GM21529 (cell line): ENCODE measurements around the gene GRIK2.
"Not testable (repeated sequence)": the region's sequence is repeated elsewhere in the genome, so short reads cannot be mapped to it uniquely, and the experiment has no call there.

Experiments
- ATAC-seq: cut with Tn5 transposase; IDR thresholded peaks from one replicate; pipeline ENCODE4 v1.9.1; 2021; ENCODE audit not compliant: unreplicated experiment

Gene GRIK2

DNA sequence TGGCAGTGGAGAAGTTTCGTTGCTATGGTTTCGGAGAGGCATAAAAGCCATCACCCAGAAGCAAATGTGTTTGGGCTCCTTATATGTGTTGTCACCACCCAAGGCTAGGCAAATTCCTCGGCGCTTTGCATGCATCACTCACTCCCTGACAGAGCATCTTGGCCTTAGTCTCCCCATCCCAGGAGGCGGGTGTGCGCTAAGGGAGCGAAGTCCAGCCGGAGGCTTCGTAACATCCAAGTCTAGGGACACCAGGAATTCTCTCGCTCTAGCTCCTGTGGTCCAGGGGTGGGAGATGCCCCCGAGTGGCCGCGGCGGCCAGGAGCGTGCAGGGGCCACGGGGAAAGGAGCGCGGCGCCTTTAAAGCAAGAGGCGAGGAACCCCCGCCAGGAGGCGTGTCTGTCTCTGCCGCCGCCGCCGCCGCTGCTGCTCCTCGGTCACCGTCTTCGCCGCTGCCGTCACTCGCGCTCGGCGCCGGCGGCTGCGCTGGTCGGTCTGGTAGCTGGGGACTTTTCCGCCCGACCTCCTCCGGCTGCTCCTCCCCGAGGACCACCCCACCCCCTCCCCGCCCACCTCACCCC, at the start of gene GRIK2:
GRIK2 (plus strand) TSS at position 458 of the 578 bp plus-strand sequence.
- no peak for ATAC-seq

DNA sequence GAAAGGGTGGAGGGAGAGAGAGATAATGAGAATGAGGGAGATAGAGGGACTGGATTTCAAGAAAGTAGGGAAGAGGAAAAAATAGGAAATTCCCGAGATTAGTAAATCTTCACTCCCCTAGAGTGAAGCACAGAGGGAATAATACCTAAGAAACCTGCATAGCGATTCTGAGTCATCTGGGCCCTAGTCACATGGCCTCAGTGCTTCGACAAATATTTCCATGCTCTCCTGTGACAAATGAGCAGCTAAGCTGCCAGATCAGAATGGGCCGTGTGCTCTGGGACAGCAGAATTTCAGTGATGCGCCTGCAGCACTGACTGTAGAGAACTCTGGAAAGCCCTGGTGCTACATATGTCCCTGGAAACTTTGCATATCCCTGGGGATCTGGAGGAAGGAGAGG, 48.6 kb upstream of the GRIK2 start:
- ATAC-seq: no peak

DNA sequence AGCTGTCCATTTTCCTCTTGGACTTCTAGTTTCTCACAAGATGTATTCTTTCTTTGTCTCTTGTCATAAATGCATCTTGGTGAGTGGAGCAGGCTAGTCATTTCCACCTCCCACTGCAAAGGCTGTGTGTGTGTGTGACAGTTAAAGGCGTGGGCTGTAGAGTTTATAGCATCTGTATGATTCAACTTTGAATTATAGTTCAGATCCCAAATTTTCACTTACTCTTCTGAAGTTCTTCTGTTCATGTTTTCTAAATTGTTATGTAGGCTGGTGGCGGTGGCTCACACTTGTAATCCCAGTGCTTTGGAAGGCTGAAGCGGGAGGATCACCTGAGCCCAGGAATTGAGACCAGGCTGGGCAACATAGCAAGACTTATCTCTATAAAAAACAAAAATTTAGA, 44.7 kb upstream of the GRIK2 start:
- ATAC-seq: no peak

DNA sequence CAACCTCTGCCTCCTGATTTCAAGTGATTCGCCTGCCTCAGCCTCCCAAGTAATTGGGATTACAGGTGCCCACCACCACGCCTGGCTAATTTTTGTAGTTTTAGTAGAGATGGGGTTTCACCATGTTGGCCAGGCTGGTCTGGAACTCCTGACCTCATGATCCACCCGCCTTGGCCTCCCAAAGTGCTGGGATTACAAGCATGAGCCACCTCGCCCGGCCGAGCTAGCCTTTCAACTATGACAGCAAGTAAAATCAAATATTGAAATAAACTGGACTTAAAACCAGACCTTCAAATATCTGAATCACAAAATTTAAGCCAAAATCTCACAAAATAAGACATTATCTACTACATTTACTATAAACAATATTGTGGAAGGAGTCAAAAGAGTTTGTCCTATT, 42.9 kb upstream of the GRIK2 start:
- ATAC-seq: not testable (repeated sequence)

DNA sequence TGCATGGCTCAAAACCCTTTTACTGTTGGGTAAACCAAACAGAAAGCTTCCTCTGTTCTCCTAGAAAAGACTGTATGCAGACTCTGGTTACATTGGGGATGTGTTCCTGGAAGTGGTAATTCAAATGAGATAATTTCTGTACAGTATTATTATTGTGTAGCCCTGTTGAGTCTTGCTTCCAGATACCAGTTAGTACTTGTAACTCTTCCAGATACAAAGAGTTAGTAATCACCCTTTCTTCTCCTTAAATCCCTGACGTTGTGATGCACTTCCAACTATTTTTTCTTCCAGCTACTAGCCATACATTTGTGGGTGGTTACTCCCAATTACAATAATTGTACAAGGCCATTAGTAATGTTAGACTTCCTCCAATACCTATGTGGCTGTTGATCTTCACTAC, 42.3 kb upstream of the GRIK2 start:
- no peak for ATAC-seq

DNA sequence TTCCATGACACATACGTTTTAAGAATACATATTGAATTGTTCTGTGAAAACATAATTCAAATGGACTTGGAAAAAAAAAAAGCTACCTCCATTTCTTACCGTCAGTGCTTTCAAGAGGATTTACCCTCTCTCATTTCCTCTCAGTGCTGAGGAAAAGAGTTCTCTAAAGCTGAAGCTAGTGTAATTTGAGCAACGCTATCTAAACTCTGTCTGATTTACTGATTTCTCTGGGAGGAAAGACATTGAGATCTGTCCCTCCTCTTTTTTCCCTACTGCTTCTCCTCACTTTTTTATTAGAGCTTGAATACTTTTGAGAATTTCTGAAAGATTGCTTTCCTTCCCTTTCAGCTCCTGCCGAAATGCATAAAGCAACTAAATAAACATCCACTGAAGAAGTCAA, 41.2 kb upstream of the GRIK2 start:
- no peak for ATAC-seq

DNA sequence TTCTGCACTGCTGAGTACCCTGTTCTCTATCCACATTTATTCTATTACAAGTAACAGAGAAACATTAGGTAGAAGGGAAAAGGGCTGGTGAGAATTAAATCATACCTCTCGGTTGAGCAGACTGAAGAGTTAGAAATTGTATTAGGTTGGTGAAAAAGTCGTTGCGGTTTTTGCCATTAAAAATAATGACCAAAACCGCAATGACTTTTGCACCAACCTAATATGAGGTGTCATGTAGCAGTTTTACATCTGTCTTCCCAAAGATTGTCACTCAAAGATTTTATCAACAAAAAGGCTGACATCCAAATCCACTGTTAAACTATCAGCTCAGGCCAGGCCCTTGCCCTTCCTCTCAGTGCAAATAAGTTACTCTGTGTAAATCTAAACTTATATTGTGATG, 28.3 kb upstream of the GRIK2 start:
- ATAC-seq: no peak

DNA sequence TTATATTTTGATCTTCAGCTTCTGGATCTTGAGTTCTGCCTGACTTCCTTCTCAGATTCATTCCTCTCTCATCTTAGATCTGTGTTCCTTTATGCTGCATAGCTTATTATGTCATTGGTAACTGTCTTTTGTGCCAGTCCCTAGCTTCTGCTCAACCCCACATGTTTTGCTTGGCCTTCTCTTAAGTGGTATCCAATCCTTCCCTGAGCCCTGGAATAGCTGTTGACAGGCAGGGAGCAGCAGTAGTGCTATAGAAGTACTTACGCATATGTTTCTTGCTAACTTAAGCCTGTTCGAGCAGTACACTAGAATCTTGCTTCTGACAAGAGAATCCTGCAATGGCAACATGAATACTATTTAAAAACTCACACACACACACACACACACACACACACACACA, 13.6 kb upstream of the GRIK2 start:
- no peak for ATAC-seq

DNA sequence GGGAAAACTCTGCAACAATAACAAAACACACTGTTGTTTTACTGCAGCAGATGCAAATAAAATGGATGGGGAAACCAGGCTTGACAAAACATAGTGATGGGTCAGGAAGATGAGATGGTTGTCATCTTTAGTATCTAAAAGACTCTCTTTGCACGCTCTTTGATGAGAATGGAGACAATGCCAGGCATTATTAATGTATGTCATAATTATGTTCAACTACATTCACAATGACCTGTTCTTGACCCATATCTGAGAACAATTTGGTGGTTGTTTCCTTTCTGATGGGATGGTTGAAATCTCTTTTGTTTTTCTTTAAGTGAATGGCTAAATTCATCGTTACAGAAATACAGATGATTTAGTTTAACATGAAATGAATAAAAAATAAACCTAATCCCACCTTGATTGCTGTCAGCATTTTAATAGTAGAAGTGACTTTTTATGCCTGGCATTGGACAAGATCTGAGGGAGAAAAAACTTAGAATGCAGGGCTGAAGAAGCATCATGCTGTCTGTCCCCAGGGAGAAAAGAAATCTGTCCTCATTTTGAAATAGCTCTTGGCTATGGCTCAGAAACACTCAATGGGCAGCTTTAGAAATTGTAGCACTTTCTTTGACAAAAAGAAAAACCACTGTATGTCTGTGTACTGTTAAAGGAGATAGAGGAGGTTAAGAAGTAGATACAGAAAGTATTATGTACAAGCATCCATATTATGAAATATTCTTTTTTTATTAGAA, 12.4 kb upstream of the GRIK2 start:
- no peak for ATAC-seq

DNA sequence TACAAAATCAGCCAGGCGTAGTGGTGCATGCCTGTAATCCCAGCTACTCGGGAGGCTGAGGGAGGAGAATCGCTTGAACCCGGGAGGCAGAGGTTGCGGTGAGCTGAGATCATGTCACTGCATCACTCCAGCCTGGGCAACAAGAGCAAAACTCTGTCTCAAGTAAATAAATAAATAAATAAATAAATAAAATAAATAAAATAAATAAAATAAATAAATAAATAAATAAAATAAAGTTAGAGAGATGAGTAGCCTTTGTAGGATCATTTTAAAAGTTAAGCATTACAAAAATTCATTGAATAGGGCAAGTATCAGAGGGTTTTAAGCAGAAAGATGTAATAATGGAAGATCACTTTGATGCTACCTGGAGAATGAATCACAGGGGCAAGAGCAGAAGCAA, 9.8 kb upstream of the GRIK2 start:
- not testable (repeated sequence) for ATAC-seq

DNA sequence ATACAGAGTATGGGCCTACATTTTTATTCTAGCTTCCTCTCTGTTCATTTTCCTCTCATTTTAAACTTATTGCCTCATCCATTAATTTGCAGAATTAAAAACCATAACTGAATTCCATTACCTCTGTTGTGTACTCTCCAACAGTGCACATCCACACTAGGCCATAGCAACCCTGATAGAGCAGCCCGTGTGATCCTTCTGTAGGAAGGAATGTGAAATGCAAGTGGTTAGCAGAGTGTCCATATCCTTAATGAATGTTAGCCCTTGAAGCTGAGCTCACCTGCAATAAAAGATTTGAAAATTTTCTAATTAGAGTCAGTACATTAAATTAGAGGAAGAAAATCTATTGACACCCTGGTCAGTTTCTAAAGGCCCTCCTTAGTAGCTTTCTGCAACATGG, 6.5 kb upstream of the GRIK2 start:
- ATAC-seq: no peak

DNA sequence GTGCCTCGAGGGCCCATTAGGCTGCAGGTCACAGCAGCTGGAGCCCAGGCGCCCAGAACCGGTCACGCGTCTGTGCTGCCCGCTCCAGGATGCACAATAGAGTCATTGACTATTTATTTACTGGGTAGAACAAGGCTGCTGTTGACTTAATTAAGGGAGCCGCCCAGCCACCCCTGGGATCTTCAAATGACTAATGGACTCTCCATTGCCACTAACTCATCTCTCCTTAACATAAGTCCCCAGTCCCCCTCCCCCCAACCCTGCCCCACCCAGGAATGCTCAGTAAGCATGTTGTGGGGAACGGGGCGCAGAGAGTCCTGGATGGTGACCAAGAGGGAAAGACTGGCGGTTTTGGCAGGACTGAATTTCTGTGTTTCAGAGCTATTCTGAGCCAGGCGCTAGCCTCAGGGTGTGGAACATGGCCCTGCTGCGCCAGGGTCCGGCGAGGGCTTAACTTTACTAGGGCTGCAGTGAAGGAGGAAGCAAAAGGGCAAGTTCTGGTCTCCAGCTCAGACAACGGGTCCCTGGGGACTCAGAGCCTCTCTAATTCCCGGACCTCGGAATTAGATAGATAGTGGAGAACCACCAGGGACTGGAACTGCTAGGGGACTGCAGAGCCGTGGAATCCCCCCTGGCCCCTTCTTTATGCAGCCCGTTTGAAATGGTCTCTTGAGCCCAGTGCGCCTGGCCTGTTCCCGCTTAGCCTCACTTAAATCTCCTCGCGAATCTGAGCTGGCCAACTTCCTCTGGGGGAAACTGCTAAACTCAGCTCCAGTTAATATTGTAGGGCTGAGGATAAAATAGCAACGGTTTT, 1.5 kb upstream of the GRIK2 start:
- ATAC-seq: no peak

DNA sequence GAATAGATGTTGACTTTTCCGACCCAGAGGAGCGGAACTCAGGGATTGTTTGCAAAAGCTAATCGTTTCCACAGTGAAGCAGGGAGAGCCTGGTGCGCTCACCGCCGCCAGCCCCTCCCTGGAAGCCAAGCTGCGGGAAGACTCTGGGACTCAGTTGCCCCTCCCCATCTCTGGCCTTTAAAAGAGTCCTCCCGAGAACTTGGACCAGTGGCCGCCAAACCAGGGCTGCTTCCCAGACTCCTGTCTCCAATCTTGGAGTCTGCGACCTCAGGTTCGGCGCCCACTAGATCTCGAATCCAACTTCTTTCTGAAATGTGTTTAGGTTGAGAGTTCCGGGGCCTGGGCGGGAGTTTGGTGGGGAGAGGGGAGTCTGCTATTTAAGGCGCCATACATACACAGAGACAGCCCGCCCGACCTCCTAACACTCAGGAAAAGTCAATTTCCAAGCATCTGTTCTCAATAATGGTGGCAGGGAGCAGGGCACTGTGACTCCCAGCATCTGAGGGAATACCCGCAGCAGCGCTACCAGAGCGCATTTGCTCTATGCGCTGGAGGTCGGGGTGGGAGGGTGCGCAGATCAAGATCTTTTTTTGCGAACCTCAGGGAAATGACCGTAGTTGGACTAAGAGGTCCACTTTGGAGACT, 800 bp upstream of the GRIK2 start:
- ATAC-seq: no peak

DNA sequence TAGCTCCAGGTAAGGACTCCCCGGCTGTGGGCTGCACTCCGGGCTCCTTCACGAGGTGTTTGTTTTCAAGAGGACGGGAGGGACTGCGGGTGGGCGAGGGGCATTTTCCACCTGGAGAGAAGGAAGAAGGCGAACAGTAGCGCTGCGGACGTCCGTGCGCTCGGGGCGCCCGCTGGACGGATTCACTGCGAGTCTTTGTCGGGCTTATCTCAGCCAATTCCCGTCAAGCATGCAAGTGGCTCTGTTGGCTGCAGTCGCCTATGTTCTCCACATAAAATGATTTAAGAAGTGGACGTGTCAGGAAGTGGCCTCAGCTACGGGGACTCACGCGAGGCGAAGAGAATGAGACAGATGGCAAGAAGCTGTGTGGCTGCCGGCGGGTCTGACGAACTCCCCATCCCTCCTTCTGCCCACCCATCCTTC, 332 bp downstream of the GRIK2 start:
- no peak for ATAC-seq

DNA sequence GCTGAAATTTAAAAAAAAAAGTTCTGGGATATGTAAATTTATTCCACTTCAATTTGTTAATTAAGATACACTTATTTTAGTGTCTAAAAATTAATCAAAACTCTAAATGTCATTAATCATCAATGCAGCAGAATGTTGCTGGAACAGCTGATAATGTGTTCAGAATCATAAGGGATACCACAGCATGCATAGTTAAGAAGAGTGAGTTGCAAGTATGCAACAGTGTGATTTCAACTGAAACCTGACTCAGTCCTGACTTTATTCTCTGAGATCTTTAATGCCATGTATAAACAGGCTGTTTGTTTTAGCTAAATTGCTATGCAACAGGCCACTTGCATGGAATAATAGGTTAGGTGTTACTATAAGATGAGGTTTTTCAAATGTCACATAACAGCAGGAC, 1.4 kb downstream of the GRIK2 start:
- ATAC-seq: no peak

DNA sequence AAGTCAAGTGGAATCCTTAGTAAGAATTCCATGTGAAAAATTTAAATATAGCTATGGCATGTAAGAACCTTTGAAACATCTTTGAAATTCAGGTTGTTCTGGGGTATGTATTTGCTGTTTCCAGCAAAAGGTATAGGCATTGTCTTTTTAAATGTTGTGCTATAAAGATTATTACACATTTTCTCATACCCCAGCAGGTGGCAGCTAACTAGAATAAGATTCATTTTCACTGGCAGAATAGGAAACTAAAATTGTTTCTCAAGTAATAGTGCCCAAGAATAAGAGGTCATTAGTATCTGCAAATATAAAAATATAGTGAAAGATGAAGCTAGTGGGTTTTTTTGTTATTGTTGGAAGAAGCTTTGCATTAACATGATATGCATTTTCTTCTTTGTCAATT, 1.8 kb downstream of the GRIK2 start:
- ATAC-seq: no peak

DNA sequence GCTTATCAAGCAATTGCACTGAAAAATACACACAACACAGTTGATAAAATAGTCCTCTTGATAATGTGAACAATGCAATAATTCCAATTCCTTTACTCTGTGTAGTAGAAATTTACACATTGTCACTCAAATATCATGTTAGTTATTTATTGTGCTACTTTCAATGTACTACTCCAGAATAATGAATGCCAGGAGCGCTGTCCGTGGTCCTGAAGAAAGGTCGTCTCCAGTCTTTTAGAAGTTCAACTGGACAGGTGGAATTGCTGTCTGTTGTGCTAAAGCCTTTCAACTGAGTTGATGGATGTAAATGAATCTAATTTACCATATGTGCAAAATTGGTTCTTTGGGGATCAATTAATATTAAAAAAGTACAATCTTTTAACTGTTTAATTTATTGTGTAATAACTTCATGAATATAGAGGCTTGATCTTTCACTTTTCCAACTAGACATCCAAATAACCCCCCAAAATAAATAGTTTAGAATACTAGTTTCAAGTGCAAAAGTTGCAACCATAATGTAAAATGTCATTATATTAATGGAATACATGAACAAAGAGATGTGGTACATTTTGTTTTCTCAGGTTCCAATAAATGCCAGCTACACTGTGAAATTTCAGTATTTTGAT, 3.2 kb downstream of the GRIK2 start:
- no peak for ATAC-seq

DNA sequence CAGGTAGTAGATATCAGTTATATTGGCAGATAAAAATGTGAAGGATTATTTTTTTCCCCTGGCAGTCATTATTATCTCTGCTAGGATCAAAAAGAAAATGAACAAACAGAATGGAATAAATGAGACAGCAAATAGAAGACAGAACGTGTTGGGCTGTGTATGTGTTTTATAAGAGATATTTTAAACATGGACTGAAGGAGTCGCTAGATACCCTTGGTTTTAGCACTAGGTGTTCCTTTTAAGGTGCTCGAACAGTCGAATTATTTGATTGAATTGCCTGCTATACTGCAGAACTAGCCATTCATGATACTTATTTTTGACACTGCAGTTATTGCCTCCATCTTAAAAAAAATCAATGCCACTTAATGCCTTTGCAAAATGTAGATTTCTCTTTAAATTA, 3.7 kb downstream of the GRIK2 start:
- ATAC-seq: no peak

DNA sequence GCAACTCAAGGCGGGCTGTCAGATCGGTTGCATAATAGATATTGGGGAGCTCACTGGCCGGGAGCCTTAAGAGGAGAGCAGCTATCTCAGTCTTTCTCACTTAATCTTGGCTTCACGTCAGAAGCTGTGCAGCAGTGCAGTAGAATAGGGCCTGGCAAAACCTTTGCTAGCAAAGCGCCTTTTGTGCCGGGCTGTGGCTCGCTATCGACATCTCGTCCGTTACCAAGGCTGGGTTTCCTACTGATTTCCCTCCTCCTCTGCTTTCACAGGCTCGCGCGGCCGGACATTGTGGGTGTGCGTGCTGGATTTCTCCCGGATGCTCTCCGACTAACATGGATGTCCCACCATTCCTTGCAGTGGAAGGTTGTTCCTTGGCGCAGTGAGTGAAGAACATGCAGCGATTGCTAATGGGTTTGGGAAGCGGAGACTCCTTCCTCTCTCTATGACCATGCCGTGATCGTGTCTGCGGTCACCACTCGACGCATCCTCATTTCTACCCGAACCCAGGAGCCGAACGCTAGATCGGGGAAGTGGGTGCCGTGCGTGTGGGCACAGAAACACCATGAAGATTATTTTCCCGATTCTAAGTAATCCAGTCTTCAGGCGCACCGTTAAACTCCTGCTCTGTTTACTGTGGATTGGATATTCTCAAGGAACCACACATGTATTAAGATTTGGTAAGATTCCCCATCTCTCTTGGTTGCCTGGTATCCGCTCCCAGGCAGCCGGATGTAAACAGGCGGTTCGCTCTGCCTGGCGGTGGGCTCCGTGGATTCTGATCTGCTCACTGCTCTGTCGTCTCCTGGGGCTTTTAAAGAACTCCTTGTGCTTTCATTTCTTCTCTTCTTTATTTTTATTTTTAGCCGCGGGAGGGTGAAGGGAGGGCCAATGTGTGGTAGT, 5.5 kb downstream of the GRIK2 start:
- no peak for ATAC-seq

DNA sequence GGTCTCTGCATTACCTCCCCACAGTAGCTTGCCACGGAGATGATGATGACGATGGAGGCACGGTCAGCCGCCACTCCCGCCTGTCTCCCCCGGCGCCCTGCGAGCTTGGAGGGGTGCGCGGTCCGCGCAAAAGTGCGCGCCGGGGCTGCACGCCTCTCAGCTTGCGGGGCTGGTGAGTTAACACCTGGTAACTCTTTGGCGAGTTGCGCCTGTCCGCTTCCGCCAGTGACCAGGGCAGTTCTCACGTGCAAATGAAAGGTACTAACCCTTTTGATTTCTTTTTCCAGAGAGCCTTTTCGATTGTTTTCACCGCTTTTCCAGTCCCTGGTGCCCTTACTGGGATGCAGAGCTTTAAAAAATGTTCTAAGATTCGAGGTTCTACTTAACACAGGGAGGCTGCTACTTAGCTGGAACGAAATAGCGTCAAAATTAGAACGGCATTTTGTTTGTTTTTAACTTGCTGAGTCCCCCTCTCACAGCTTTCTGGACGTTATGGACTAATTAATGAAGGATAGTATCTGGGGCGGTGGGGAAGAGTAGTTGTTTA, 6.2 kb downstream of the GRIK2 start:
- ATAC-seq: no peak
